Medulla oblongata (tissue), 1 donor: Measurements from ENCODE around the gene QSOX1.
"Not testable (repeated sequence)": the region's sequence is repeated elsewhere in the genome, so short reads cannot be mapped to it uniquely, and the experiment has no call there.

Experiments used
- DNase-seq: peaks from one replicate; pipeline ENCODE4 v3.0.0-alpha.2; 2015; ENCODE audit errors: extremely low spot score

The QSOX1 gene

GRCh38 chr1:180190091-180190490 lies 35.4 kb downstream of the QSOX1 start:
- DNase-seq, result no peak

- no peak for DNase-seq
Observed at GRCh38 chr1:180192172-180192571, 37.5 kb downstream of the QSOX1 start.

- no peak for DNase-seq
Observed at GRCh38 chr1:180193141-180194047, 38.7 kb downstream of the QSOX1 start.

- DNase-seq, result no peak
Observed at GRCh38 chr1:180194048-180194425, 39.4 kb downstream of the QSOX1 start.

- DNase-seq, result no peak
Observed at GRCh38 chr1:180194546-180195207, 40.0 kb downstream of the QSOX1 start.

GRCh38 chr1:180195401-180195800 lies 40.7 kb downstream of the QSOX1 start:
- DNase-seq, result no peak

- DNase-seq, result no peak
Observed at GRCh38 chr1:180195916-180196315, 41.2 kb downstream of the QSOX1 start.

GRCh38 chr1:180196436-180197003 lies 41.9 kb downstream of the QSOX1 start:
- no peak for DNase-seq

- DNase-seq, result no peak
Observed at GRCh38 chr1:180197231-180197630, 42.6 kb downstream of the QSOX1 start.

- DNase-seq, result no peak
Observed at GRCh38 chr1:180198196-180198595, 43.5 kb downstream of the QSOX1 start.

GRCh38 chr1:180198611-180199010 lies 43.9 kb downstream of the QSOX1 start:
- no peak for DNase-seq

GRCh38 chr1:180199018-180199417 lies 44.3 kb downstream of the QSOX1 start:
- no peak for DNase-seq

GRCh38 chr1:180201451-180202200 lies 47.0 kb downstream of the QSOX1 start:
- no peak for DNase-seq

GRCh38 chr1:180202588-180202987 lies 47.9 kb downstream of the QSOX1 start:
- not testable (repeated sequence) for DNase-seq

- no peak for DNase-seq
Observed at GRCh38 chr1:180204231-180204630, 49.6 kb downstream of the QSOX1 start.

GRCh38 chr1:180206581-180206980 lies 51.9 kb downstream of the QSOX1 start:
- DNase-seq, result no peak

GRCh38 chr1:180208264-180208663 lies 53.6 kb downstream of the QSOX1 start:
- DNase-seq, result no peak

- DNase-seq, result peak; percentile 26
Observed at GRCh38 chr1:180210008-180210620, 55.4 kb downstream of the QSOX1 start.

- no peak for DNase-seq
Observed at GRCh38 chr1:180211156-180211859, 56.6 kb downstream of the QSOX1 start.

GRCh38 chr1:180211860-180212229 lies 57.2 kb downstream of the QSOX1 start:
- no peak for DNase-seq
